Stimulated activated CD4-positive, alpha-beta T cell treated with anti-CD3 and anti-CD28 coated beads, Interleukin-12 subunit alpha, Interleukin-12 subunit beta, amount 100 ng/mL, for 24 hours (primary cell): ENCODE measurements around the gene SLC48A1.
A peak's percentile ranks its signal among the peaks of the same experiment; 100 is the strongest.

ENCODE experiments used
- DNase-seq, 2 experiments: peaks; one replicate each; pipeline ENCODE4 v3.0.0-alpha.2; 2020; ENCODE audit warnings: low read depth in 2 of 2

Gene SLC48A1

GRCh38 chr12:47757840-47758583 is 15.0 kb upstream of the SLC48A1 start:
- no peak for DNase-seq

GRCh38 chr12:47758584-47758833 is 14.5 kb upstream of the SLC48A1 start:
- no peak for DNase-seq

GRCh38 chr12:47758834-47759690 is 14.0 kb upstream of the SLC48A1 start, which contains the start of gene RAPGEF3:
TSS of gene RAPGEF3 (minus strand) at chr12:47758880. CDS start at chr12:47758556, 324 bp downstream.
- peak; percentile 44 to 69 for DNase-seq

GRCh38 chr12:47762850-47763465 is 10.1 kb upstream of the SLC48A1 start:
- DNase-seq, result no peak

- no peak for DNase-seq
Observed at GRCh38 chr12:47763481-47764346, 9.3 kb upstream of the SLC48A1 start.

GRCh38 chr12:47766502-47767215 is 6.4 kb upstream of the SLC48A1 start:
- no peak for DNase-seq

- peak; percentile 46 to 66 for DNase-seq
Observed at GRCh38 chr12:47767216-47767724, 5.8 kb upstream of the SLC48A1 start.

GRCh38 chr12:47768323-47768811 is 4.7 kb upstream of the SLC48A1 start:
- no peak for DNase-seq

GRCh38 chr12:47769234-47770085 is 3.6 kb upstream of the SLC48A1 start:
- DNase-seq, result no peak

- no peak for DNase-seq
Observed at GRCh38 chr12:47770086-47770726, 2.8 kb upstream of the SLC48A1 start.

GRCh38 chr12:47771304-47771703 is 1.7 kb upstream of the SLC48A1 start:
- DNase-seq, result no peak

- no peak for DNase-seq
Observed at GRCh38 chr12:47772094-47772660, 861 bp upstream of the SLC48A1 start.

- no peak for DNase-seq
Observed at GRCh38 chr12:47772738-47773061, 338 bp upstream of the SLC48A1 start.

- no peak for DNase-seq
Observed at GRCh38 chr12:47773858-47774580, 981 bp downstream of the SLC48A1 start.

- DNase-seq, result no peak
Observed at GRCh38 chr12:47774663-47775062, 1.6 kb downstream of the SLC48A1 start.

GRCh38 chr12:47775100-47775911 is 2.3 kb downstream of the SLC48A1 start:
- no peak for DNase-seq

GRCh38 chr12:47776471-47777143 is 3.6 kb downstream of the SLC48A1 start:
- no peak for DNase-seq
